GM21786 (cell line): Measurements from ENCODE around the gene C2orf49.
"Not testable (repeated sequence)": the region's sequence is repeated elsewhere in the genome, so short reads cannot be mapped to it uniquely, and the experiment has no call there.

ENCODE experiments used
- ATAC-seq: cut with Tn5 transposase; IDR thresholded peaks from one replicate; pipeline ENCODE4 v1.9.1; 2021; ENCODE audit not compliant: unreplicated experiment

C2orf49 gene

DNA sequence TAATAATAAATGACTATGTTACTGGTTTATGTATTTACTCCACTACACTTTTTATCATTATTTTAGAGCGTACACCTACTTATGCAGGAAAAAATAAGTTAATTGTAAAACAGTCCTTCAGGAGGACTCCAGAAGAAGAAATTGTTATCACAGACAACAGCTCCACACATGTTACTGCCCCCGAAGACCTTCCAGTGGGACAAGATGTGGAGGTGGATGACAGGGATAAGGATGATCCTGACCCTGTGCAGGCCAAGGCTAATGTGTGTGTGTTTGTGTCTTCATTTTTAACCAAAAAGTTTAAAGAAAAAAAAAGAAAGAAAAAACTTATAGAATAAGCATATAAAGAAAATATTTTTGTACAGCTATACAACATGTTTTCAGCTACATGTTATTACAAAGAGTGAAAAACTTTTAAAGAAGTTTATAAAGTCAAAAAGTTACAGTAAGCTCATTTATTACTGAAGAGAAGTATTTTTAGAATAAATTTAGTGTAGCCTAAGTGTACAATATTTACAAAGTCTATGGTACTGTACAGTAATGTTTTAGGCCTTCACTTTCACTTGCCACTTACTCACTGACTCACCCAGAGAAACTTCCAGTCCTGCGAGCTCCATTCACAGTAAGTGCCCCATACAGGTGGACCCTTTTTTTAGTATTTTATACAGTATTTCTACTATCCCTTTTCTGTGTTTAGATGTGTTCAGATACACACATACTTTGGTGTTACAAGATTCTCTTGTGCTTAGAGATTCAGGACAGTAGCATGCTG, 15.3 kb upstream of the C2orf49 start:
- peak; percentile 49 for ATAC-seq

DNA sequence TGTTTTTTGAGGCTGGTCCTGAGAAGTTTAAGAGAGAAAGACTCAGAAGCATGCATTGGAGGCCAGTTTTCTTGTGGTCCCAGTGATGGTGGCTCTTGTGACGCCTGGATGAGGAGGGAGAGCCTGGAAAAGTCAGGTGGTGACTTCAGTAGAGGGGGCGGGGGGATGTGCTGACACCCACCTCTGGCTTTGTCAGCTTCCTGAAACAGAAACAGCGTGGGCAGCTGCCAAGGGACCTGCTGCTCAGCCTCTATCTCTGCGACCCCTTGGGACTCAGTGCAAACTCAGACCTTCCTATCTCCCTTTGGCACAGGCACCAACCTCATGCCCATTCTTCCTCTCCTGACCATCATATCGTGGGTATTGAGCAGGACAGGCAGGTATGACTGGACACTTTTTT, 14.2 kb upstream of the C2orf49 start:
- no peak for ATAC-seq

DNA sequence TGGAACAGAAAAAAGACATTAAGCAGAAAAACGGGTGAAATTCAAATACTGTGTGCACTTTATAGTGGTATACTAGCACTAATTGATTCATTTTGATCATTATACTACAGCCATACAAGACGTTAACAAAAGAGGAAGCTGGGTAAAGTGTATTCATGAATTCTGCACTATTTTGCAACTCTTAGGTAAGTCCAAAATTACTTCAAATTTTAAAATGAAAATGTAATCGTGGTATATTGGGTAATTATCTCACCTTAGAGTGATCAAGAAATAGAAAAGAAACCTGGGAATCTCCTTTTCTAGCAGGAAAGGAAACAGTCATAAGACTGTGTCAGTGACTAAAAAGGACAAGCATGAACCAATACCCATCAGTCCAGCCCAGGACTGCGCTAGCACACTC, 13.2 kb upstream of the C2orf49 start:
- no peak for ATAC-seq

DNA sequence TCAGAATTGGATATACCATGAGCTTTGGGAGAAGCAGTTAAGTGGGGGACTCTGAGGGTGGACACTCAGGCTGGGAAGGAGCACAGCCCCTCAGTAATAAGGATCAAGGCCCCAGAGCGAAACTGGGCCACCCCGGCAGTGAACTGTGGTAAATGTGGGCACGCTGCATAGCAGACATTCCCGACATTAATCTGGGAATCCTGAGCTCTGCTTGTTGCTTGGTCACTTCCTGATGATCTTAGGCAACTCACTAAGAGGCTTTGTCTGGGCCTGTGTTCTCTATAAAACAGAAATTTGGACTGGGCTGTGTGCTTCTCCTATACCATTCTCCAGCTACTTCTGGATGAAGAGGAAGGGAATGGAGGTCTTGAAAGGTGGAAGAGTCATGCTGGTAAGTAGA, 12.6 kb upstream of the C2orf49 start:
- ATAC-seq, result no peak

DNA sequence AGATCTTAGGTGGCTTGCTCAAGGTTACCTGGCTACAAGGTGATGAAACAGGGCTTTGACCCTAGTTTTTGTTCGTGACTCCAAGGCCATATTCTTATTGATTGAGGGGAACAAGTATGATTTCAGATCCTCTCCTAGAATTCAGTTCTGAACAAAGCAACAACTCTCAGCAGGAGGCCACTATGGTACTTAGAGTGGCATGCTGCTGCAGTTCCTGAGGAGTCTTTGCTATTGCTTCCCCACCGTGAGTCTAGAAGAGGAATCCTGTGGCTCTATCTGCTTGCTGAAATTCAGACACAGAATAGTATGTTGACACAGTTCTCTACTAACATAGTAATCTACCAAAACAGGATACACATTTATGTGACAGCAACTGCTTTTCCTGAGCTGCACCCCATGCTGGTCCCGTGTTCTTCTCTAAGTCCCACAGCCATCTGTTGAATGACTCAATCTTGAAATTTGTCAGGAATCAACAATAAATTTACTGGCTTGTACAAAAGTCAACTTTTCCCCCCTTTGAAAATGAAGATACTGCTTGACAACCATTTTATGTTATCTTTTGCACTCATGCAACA, 11.9 kb upstream of the C2orf49 start:
- ATAC-seq, result no peak

GRCh38 chr2:105327271-105327670, 10.1 kb upstream of the C2orf49 start:
- not testable (repeated sequence) for ATAC-seq

- no peak for ATAC-seq
These were observed 9.7 kb upstream of the C2orf49 start for GRCh38 chr2:105327690-105328089.

DNA sequence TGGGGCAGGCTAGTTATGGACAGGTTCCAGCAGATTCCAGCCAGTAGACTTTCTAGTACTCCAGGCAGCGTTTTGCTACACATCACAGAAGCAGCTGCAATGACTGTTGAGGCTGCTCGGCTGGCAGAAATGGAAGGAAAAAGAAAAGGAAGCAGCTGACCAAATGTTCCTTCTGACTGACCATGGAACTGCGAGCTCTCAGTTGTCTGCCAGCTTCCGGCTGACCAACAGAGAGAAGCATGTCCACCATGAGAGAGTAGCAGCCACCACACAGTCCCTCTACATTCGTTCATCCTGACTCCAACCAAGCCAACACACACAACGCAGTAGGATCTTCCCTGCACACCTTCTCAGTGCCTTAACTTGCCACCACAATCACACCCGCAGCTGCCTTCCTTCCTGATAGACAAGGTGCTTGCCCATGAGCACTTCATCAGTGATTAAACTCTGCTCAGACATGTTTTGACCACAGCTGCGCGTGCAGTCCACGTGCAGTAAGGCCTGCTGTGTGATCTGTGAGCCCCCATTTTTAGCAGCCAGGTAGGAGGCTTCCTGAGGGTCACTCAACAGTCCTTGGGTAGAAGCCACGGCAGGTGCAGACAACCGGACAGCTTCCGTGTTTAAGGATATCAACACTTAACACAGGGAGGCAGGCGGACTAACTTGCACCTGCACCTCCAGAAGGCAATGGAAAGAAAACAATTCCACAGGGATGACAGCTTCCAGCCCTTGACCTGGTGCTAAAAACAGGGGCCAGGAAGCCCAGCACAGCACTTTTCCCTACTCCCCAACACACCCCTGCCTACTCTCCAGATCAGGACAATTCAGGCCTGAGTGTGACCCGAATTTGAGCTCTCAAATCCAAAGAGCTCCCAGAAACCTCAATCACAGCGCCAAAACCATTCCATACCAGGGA, 8.8 kb upstream of the C2orf49 start:
- ATAC-seq, result no peak

GRCh38 chr2:105329197-105329554, 8.2 kb upstream of the C2orf49 start:
- no peak for ATAC-seq

- ATAC-seq, result peak; percentile 58
These were observed 7.5 kb upstream of the C2orf49 start, which contains the start of gene TGFBRAP1 for GRCh38 chr2:105329561-105330495. TGFBRAP1 (minus strand) TSS chr2:105329735; CDS start chr2:105308301, 21,434 bp downstream.

GRCh38 chr2:105330681-105331375, 6.5 kb upstream of the C2orf49 start:
- no peak for ATAC-seq

GRCh38 chr2:105334211-105334610, 3.1 kb upstream of the C2orf49 start:
- no peak for ATAC-seq

DNA sequence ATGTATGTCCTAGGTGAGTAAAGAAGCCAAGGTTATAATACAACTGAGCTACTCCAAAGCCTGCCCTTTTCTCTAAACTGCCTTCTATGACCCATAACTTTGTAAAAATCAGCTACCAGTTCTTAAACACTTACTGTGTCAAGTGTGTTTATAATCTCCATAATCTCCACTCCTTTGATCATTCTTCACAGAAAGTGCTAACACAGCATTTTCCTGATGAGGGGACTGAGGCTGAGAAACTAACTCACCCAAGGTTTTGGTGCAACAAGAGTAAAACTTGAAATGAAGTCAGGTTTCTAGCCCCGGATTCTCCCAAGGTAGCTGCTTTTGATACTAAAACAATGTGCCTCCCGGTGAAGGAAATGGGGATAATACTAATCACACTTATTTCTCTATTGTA, 1.9 kb upstream of the C2orf49 start:
- ATAC-seq, result no peak

DNA sequence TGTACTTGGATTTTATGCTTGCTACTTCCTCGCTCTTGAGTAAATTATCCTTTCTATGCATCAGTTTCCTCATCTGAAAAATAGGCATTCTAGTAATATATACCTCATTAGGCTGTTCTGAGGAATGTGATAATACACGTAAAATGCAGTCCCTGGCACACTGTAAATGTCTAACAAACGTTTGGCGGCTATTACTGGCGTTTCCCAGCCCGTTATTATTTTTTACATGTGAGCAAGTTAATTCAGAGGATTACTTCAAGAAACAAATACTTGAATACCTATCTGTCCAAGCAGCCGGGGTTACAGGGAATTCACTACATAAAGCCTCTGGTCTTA, 586 bp upstream of the C2orf49 start:
- no peak for ATAC-seq

DNA sequence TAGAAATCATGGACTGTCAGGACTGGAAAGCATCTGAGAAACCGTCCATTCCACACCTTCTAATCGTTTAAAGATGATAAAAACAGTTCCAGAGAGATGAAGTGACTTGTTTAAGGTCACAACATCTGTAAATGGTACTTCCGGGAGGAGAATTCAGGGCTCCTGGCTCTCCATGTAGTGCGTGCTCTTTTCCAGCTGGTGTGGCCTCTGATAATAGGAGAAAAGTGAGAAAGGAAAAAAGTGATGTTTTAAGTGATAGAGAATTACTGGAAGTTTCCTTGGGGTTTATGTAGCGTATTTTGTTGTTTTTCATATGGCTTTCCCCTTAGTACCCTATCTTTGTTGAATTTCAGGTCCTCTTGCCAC, 663 bp downstream of the C2orf49 start:
- ATAC-seq, result no peak

- no peak for ATAC-seq
These were observed 2.1 kb downstream of the C2orf49 start for GRCh38 chr2:105339414-105339813.

DNA sequence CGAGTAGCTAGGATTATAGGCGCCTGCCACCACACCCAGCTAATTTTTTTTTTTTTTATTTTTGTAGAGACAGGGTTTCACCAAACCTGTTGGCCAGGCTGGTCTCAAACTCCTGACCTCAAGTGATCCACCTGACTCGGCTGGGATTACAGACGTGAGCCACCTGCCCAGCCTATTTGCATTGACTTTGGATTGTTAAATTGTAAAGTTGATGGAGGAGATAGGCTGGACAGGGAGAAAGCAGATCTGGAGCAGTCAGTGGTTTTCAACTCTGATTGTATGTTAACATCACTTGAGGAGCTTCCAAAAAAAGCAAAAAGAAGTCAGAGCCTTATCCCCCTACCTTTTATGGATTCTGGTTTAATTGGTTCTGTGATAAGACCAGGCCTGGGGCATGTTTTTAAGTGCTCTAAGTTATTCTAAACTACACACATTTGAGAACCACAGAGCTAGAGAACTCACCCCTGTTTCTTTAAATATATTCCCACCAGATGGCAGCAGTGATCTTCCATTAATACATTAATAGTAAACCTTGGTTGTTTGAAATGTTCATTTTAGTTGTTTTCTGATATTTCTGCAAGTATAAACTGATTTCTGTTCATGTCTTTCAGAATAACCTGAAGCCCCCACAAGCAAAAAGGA, 7.5 kb downstream of the C2orf49 start:
- no peak for ATAC-seq

DNA sequence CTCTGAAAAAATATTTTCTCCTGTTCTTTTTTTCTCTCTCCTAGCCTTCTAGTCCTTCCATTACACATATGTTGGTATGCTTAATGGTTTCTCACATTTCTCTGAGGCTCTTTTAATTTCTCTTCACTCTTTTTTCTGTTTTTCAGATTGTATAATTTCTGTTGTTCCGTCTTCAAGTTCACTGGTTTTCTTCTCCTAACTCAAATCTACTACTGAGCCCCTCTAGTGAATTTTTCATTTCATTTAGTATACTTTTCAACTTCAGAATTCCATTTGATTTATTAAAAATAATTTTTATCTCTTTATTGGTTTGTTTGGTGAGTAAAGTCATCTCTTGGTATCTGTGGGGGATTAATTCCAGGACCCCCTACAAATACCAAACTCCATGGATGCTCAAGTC, 19.8 kb downstream of the C2orf49 start:
- ATAC-seq, result no peak

- no peak for ATAC-seq
These were observed 21.3 kb downstream of the C2orf49 start for GRCh38 chr2:105358593-105358992.
